GM12891 (cell line): ENCODE measurements around the gene TRAPPC3.

ENCODE experiments used
- POLR2A ChIP-seq: IDR thresholded peaks from 2 replicates; pipeline ENCODE4 v1.6.1; 2011; ENCODE audit warnings: low read depth, low read length, control low read depth
- TAF1 ChIP-seq: IDR thresholded peaks from 2 replicates; pipeline ENCODE4 v1.6.1; 2011; ENCODE audit warnings: low read depth, low read length, control low read depth

GRCh38 chr1:36093226-36093625 is 56.1 kb downstream of the TRAPPC3 start:
- TF ChIP-seq POLR2A (no peak), TAF1 (no peak)
